Measurements from ENCODE around the gene HAAO. TPM values are rescaled to one million over a fixed set of nuclear protein-coding genes. Genes with fewer than 3 reads are reported as not detected.
"Not testable (repeated sequence)": the region's sequence is repeated elsewhere in the genome, so short reads cannot be mapped to it uniquely, and the experiment has no call there.

HAAO gene
- total and polyA plus RNA-seq, 4 experiments from 2014 or later = 0.21 to 0.44 TPM; not detected in 2

- peaks cover 30 to 49% of the 10 kb centered on the region in 2 donors for H3K36me3 Mint-ChIP-seq
- H3K36me3 ChIP-seq (ENCODE audit: insufficient read depth, low read length) = no peaks in the 10 kb centered on the region
- peaks cover 0 to 5% (median 0%) of the 10 kb centered on the region in 4 donors for H3K4me1 Mint-ChIP-seq
- peaks cover 0 to 4% (median 2%) of the 10 kb centered on the region in 8 donors for H3K9me3 Mint-ChIP-seq
- H3K4me3 Mint-ChIP-seq = no peak overlapping the region
- no peak for DNase-seq
- H3K4me3 ChIP-seq (ENCODE audit: low read length in 2 of 2) = no peak overlapping the region
- intact Hi-C loops (cut with micrococcal nuclease) = no loop called here
- no peaks in the 10 kb centered on the region for H3K9me3 ChIP-seq (ENCODE audit: control insufficient read depth in 1 of 2, low read length in 2 of 2)
- no peak overlapping the region for H3K27ac ChIP-seq (ENCODE audit: low read depth, low read length)
- ChIA-PET POLR2A (ENCODE audit: partially characterized antibody) (no interaction called here), CTCF (ENCODE audit: partially characterized antibody) (no interaction called here)
- H3K4me1 ChIP-seq (ENCODE audit: insufficient read depth, low read length) = no peaks in the 10 kb centered on the region
- H3K27me3 Mint-ChIP-seq = no peaks in the 10 kb centered on the region
- H3K27ac Mint-ChIP-seq = no peak overlapping the region
- no peaks in the 10 kb centered on the region for H3K27me3 ChIP-seq (ENCODE audit: insufficient read depth, low read length)
Observed at GRCh38 chr2:42744545-42745082, 47.8 kb downstream of the HAAO start.

- Mint-ChIP-seq H3K36me3 (peaks cover 35 to 54% of the 10 kb centered on the region in 2 donors), H3K27ac (no peak overlapping the region), H3K9me3 (peaks cover 0 to 11% (median 4%) of the 10 kb centered on the region in 8 donors), H3K4me1 (peaks cover 0 to 5% (median 0%) of the 10 kb centered on the region in 4 donors), H3K4me3 (no peak overlapping the region), H3K27me3 (no peaks in the 10 kb centered on the region)
- Histone ChIP-seq H3K4me3 (ENCODE audit: low read length in 2 of 2) (no peak overlapping the region), H3K4me1 (ENCODE audit: insufficient read depth, low read length) (no peaks in the 10 kb centered on the region), H3K27ac (ENCODE audit: low read depth, low read length) (no peak overlapping the region), H3K36me3 (ENCODE audit: insufficient read depth, low read length) (no peaks in the 10 kb centered on the region), H3K27me3 (ENCODE audit: insufficient read depth, low read length) (no peaks in the 10 kb centered on the region), H3K9me3 (ENCODE audit: control insufficient read depth in 1 of 2, low read length in 2 of 2) (no peaks in the 10 kb centered on the region)
- no peak for DNase-seq
- ChIA-PET CTCF (ENCODE audit: partially characterized antibody) (no interaction called here), POLR2A (ENCODE audit: partially characterized antibody) (no interaction called here)
- intact Hi-C loops (cut with micrococcal nuclease) = no loop called here
Observed at GRCh38 chr2:42743659-42743990, 48.8 kb downstream of the HAAO start.

GRCh38 chr2:42742740-42743658 lies 49.4 kb downstream of the HAAO start:
- H3K36me3 Mint-ChIP-seq = peaks cover 38 to 59% of the 10 kb centered on the region in 2 donors
- no peak overlapping the region for H3K4me3 Mint-ChIP-seq
- Histone ChIP-seq H3K27me3 (ENCODE audit: insufficient read depth, low read length) (no peaks in the 10 kb centered on the region), H3K27ac (ENCODE audit: low read depth, low read length) (no peak overlapping the region), H3K4me1 (ENCODE audit: insufficient read depth, low read length) (no peaks in the 10 kb centered on the region), H3K4me3 (ENCODE audit: low read length in 2 of 2) (no peak overlapping the region), H3K9me3 (ENCODE audit: control insufficient read depth in 1 of 2, low read length in 2 of 2) (no peaks in the 10 kb centered on the region), H3K36me3 (ENCODE audit: insufficient read depth, low read length) (no peaks in the 10 kb centered on the region)
- H3K27me3 Mint-ChIP-seq = no peaks in the 10 kb centered on the region
- peaks cover 0 to 5% (median 0%) of the 10 kb centered on the region in 4 donors for H3K4me1 Mint-ChIP-seq
- CTCF ChIA-PET (ENCODE audit: partially characterized antibody) = no interaction called here
- H3K27ac Mint-ChIP-seq = no peak overlapping the region
- no peak for DNase-seq
- intact Hi-C loops (cut with micrococcal nuclease) = no loop called here
- POLR2A ChIA-PET (ENCODE audit: partially characterized antibody) = no interaction called here
- H3K9me3 Mint-ChIP-seq = peaks cover 0 to 16% (median 5%) of the 10 kb centered on the region in 8 donors

- Histone ChIP-seq H3K4me1 (ENCODE audit: insufficient read depth, low read length) (no peaks in the 10 kb centered on the region), H3K36me3 (ENCODE audit: insufficient read depth, low read length) (no peaks in the 10 kb centered on the region), H3K4me3 (ENCODE audit: low read length in 2 of 2) (no peak overlapping the region), H3K27me3 (ENCODE audit: insufficient read depth, low read length) (no peaks in the 10 kb centered on the region), H3K27ac (ENCODE audit: low read depth, low read length) (no peak overlapping the region), H3K9me3 (ENCODE audit: control insufficient read depth in 1 of 2, low read length in 2 of 2) (no peaks in the 10 kb centered on the region)
- POLR2A ChIA-PET (ENCODE audit: partially characterized antibody) = no interaction called here
- CTCF ChIA-PET (ENCODE audit: partially characterized antibody) = no interaction called here
- Mint-ChIP-seq H3K4me1 (peaks cover 0 to 5% (median 0%) of the 10 kb centered on the region in 4 donors), H3K36me3 (peaks cover 46 to 69% of the 10 kb centered on the region in 2 donors), H3K9me3 (peaks cover 0 to 25% (median 8%) of the 10 kb centered on the region in 8 donors), H3K27ac (no peak overlapping the region), H3K4me3 (no peak overlapping the region), H3K27me3 (no peaks in the 10 kb centered on the region)
- no peak for DNase-seq
- intact Hi-C loops (cut with micrococcal nuclease) = no loop called here
Observed at GRCh38 chr2:42741140-42741539, 51.2 kb downstream of the HAAO start.

GRCh38 chr2:42736598-42737322 lies 55.6 kb downstream of the HAAO start:
- intact Hi-C loops (cut with micrococcal nuclease) = no loop called here
- POLR2A ChIA-PET (ENCODE audit: partially characterized antibody) = no interaction called here
- no peak for DNase-seq
- Histone ChIP-seq H3K4me1 (ENCODE audit: insufficient read depth, low read length) (no peaks in the 10 kb centered on the region), H3K27me3 (ENCODE audit: insufficient read depth, low read length) (no peaks in the 10 kb centered on the region), H3K27ac (ENCODE audit: low read depth, low read length) (no peak overlapping the region), H3K9me3 (ENCODE audit: control insufficient read depth in 1 of 2, low read length in 2 of 2) (no peaks in the 10 kb centered on the region), H3K36me3 (ENCODE audit: insufficient read depth, low read length) (no peaks in the 10 kb centered on the region), H3K4me3 (ENCODE audit: low read length in 2 of 2) (no peak overlapping the region)
- CTCF ChIA-PET (ENCODE audit: partially characterized antibody) = no interaction called here
- Mint-ChIP-seq H3K27ac (no peak overlapping the region), H3K27me3 (no peaks in the 10 kb centered on the region), H3K4me1 (peaks cover 0 to 5% (median 0%) of the 10 kb centered on the region in 4 donors), H3K36me3 (peaks cover 77 to 96% of the 10 kb centered on the region in 2 donors), H3K4me3 (no peak overlapping the region), H3K9me3 (peaks cover 2 to 63% (median 37%) of the 10 kb centered on the region in 8 donors)

- Histone ChIP-seq H3K36me3 (ENCODE audit: insufficient read depth, low read length) (no peaks in the 10 kb centered on the region), H3K27me3 (ENCODE audit: insufficient read depth, low read length) (no peaks in the 10 kb centered on the region), H3K9me3 (ENCODE audit: control insufficient read depth in 1 of 2, low read length in 2 of 2) (no peaks in the 10 kb centered on the region), H3K4me3 (ENCODE audit: low read length in 2 of 2) (no peak overlapping the region), H3K27ac (ENCODE audit: low read depth, low read length) (no peak overlapping the region), H3K4me1 (ENCODE audit: insufficient read depth, low read length) (no peaks in the 10 kb centered on the region)
- Mint-ChIP-seq H3K27ac (no peak overlapping the region), H3K4me3 (no peak overlapping the region), H3K27me3 (no peaks in the 10 kb centered on the region), H3K4me1 (no peaks in the 10 kb centered on the region), H3K9me3 (peaks cover 2 to 66% (median 41%) of the 10 kb centered on the region in 8 donors), H3K36me3 (peaks cover 69 to 93% of the 10 kb centered on the region in 2 donors)
- intact Hi-C loops (cut with micrococcal nuclease) = no loop called here
- DNase-seq = no peak
- POLR2A ChIA-PET (ENCODE audit: partially characterized antibody) = no interaction called here
- CTCF ChIA-PET (ENCODE audit: partially characterized antibody) = no interaction called here
Observed at GRCh38 chr2:42733852-42734251, 58.5 kb downstream of the HAAO start.

- DNase-seq; POLR2A ChIA-PET (ENCODE audit: partially characterized antibody); H3K27ac Mint-ChIP-seq; H3K4me3 Mint-ChIP-seq; H3K4me3 ChIP-seq (ENCODE audit: low read length in 2 of 2); H3K4me1 Mint-ChIP-seq; H3K4me1 ChIP-seq (ENCODE audit: insufficient read depth, low read length); H3K27me3 ChIP-seq (ENCODE audit: insufficient read depth, low read length); H3K9me3 ChIP-seq (ENCODE audit: control insufficient read depth in 1 of 2, low read length in 2 of 2); H3K27ac ChIP-seq (ENCODE audit: low read depth, low read length); H3K27me3 Mint-ChIP-seq; CTCF ChIA-PET (ENCODE audit: partially characterized antibody); intact Hi-C loops (cut with micrococcal nuclease); H3K36me3 ChIP-seq (ENCODE audit: insufficient read depth, low read length): not testable (repeated sequence)
- H3K9me3 Mint-ChIP-seq = peaks cover 2 to 48% (median 34%) of the 10 kb centered on the region in 8 donors
- H3K36me3 Mint-ChIP-seq = peaks cover 61 to 86% of the 10 kb centered on the region in 2 donors
Observed at GRCh38 chr2:42731316-42731715, 61.1 kb downstream of the HAAO start.

Measured in CD4-positive, alpha-beta memory T cell (primary cell).